ENCODE data around the gene CCDC97.

Gene CCDC97

DNA sequence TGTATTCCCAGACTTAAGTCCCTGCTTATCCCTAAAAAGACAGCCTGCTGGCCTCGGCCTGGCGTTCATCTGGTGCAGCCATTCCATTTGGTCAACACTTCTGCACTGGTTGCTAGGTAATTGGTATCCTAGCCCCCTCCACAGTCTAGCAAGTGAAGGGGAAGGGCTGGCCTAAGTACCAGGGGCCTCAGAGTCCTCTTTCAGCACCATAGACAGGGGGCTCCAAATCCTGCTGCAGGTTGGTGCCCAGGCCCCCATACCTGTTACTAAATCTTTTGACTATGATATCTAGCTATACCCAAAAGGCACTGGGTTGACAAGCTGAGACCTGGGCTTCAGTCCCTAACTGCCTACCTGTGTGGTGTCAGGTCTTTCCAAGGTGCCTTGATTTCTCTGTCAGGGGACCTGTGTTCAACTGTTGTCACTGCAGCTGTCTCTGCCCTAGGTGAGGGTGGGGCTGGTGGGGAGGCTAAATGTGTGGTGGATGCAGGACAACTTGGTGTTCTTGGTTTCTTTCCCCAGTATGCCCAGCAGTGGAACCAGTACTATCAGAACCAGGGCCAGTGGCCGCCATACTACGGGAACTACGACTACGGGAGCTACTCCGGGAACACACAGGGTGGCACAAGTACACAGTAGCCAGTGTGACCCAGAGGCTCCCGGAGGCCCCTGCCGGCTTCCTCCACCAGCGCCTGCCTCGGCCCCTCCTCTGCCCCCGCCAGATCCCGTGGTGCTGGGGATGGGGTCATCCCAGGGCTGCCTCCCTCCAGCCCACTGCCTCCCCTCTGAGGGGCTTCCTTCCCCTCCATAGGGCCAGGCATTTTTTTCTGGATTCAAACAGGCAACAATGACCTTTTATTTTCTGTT, 3.8 kb upstream of the CCDC97 start:
- DNase-seq = no peak
- Histone ChIP-seq H3K27me3 (ENCODE audit: insufficient read depth, low read depth, severe bottlenecking) (no peaks in the 10 kb centered on the region), H3K9me3 (ENCODE audit: severe bottlenecking) (no peaks in the 10 kb centered on the region), H3K4me3 (ENCODE audit: low read depth, low read length) (no peak overlapping the region), H3K36me3 (peaks cover 73% of the 10 kb centered on the region), H3K27ac (no peak overlapping the region)
- TF ChIP-seq, protein P1, sequence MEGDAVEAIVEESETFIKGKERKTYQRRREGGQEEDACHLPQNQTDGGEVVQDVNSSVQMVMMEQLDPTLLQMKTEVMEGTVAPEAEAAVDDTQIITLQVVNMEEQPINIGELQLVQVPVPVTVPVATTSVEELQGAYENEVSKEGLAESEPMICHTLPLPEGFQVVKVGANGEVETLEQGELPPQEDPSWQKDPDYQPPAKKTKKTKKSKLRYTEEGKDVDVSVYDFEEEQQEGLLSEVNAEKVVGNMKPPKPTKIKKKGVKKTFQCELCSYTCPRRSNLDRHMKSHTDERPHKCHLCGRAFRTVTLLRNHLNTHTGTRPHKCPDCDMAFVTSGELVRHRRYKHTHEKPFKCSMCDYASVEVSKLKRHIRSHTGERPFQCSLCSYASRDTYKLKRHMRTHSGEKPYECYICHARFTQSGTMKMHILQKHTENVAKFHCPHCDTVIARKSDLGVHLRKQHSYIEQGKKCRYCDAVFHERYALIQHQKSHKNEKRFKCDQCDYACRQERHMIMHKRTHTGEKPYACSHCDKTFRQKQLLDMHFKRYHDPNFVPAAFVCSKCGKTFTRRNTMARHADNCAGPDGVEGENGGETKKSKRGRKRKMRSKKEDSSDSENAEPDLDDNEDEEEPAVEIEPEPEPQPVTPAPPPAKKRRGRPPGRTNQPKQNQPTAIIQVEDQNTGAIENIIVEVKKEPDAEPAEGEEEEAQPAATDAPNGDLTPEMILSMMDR (IDR thresholded peaks at IDR 0.05; ENCODE audit: low read depth, low read length) = no peak

DNA sequence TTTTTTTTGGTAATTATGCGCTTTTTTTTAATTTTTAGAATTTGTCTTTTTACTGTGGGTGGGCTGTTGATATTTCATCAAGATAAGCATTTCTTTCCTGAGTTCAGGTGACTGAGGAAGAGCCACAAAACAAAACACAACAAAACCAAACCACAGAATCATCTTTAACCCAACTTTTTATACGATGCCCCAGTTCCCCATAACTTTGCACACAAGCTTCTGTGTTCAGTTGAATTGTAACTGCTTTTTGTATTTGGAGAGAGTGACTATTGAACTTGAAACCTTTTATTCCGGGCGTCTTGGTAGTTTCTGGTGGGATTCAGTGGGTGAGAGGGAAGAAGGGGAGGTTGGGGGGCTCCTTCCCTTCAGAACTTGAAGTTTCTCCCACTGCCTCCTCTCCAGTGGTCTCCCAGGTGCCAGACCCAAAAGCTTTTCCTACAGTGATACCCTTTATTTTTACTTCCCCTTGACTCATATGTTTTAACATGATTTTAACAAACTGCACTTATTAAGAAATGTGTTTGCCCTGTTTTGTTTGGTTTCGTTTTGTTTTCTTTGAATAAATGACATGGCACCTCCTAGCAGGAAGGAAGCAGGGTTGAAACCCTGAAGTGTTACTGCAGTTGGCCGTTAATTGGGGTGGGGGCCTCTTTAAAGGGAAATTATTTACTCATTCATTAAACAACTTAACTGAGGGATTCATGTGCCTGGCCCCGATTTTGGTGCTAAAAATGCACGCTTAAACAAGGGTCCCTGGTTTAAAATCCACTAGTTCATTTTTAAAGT, 2.7 kb upstream of the CCDC97 start:
- Histone ChIP-seq H3K36me3 (peaks cover 63% of the 10 kb centered on the region), H3K27ac (no peak overlapping the region; the same call in 1 of the 2 replicates), H3K27me3 (ENCODE audit: insufficient read depth, low read depth, severe bottlenecking) (no peaks in the 10 kb centered on the region), H3K9me3 (ENCODE audit: severe bottlenecking) (no peaks in the 10 kb centered on the region), H3K4me3 (ENCODE audit: low read depth, low read length) (no peak overlapping the region)
- DNase-seq = no peak
- TF ChIP-seq, protein P1 (IDR thresholded peaks at IDR 0.05; ENCODE audit: low read depth, low read length) = no peak

DNA sequence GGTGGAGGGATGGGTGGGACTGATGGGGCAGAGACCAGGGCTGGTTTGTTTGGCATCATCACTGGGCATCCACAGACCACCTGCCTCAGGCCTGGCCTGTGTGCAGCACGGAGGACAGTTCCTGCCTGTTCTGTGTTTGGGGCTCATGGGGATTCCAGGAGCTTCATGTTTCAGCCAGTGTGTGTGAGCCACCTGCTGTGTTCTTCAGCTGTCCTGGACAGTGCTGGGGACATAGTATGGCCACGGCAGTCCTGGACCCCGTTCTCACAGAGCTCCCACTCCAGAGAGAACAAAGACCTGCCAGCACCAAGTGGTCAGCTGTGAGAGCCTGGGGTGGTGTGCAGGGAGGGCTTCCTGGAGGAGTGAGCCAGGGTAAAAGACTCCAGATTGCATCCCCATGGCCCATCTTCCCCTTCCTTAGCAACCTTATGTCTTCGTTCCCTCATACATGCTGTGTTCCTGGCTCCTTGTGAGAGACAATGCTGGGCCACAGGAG, 2.0 kb upstream of the CCDC97 start:
- peaks cover 63% of the 10 kb centered on the region for H3K36me3 ChIP-seq
- TF ChIP-seq, protein P1 (IDR thresholded peaks at IDR 0.05; ENCODE audit: low read depth, low read length) = no peak
- no peak overlapping the region for H3K4me3 ChIP-seq (ENCODE audit: low read depth, low read length)

DNA sequence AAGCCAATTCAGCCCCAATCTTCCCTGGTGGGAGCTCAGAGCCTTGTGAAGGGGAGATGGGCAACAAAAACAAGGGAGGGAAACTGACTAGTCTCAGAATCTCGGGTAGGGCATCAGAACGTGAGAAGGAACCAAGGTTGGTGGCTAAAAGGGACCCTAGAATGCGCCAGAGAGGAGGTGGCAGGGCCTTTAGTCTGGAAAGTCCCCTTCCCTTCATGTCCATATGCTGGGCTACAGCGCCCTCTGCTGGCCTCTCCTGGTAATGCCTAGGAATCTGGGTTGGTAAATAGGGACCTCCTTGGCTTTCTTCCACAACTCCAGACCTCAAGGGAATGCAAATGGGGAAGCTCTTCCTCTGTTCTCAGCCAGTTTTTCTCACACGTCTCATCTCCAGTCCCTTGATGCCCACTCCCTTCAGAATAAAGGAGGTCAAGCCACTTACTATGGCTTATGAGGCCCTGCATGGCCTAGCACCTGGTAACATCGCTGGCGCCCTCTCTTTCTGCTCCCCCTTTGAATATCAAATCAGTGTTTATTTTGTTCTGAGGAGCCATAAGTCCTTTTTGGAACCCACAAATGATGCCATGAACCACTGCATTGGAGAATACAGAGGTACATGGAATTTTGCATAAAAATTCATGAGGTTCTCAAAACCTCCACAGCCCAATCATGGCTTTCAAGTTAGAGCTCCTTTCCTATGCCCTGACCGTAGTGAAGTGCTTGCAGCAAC, 1.4 kb upstream of the CCDC97 start:
- Histone ChIP-seq H3K27me3 (ENCODE audit: insufficient read depth, low read depth, severe bottlenecking) (no peaks in the 10 kb centered on the region), H3K27ac (peak overlapping the region; percentile 75), H3K36me3 (peaks cover 63% of the 10 kb centered on the region), H3K9me3 (ENCODE audit: severe bottlenecking) (no peaks in the 10 kb centered on the region), H3K4me3 (ENCODE audit: low read depth, low read length) (no peak overlapping the region)
- TF ChIP-seq, protein P1 (IDR thresholded peaks at IDR 0.05; ENCODE audit: low read depth, low read length) = peak; percentile 77
- DNase-seq = peak; percentile 89

More for the DNA sequence above, 2.0 kb upstream of the CCDC97 start:
- Histone ChIP-seq H3K27ac (peak overlapping the region; percentile 75), H3K9me3 (ENCODE audit: severe bottlenecking) (no peaks in the 10 kb centered on the region), H3K27me3 (ENCODE audit: insufficient read depth, low read depth, severe bottlenecking) (no peaks in the 10 kb centered on the region)
- no peak for DNase-seq

DNA sequence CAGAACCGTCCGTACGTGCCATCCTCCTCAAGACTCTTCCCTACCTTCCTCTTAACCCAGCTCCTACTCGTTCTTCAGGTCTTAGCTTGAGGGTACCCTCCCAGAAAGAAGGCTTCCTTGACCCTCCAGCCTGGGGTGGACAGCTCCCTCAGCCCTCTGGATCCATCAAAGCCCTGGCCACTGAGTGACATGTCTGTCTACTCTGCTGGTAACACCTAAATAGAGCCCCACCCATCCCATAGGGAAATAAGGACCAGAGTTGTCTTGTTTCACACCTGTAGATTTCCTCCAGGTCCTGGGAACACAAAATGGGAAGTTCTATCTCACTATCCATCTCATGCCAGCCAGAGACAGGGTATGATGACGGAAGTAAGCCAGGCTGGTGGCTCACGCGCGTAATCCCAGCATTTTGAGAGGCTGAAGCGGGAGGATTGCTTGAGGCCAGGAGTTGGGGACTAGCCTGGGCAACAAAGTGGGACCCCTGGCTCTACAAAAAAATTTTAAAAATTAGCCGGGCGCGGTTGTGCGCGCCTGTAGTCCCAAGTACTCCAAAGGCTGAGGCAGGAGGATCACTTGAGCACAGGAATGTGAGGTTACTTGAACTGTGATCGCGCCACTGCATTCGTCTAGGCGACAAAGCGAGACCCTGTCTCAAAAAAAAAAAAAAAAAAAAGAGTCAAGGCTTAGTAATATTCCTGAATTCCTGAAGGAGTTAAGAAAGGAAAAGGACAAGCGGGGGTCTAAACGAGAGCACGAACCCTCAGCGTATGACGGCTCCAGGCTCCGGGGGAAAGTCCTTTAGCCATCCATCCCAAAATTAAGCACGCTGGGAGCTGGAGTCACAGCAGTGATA, 566 bp upstream of the CCDC97 start:
- Histone ChIP-seq H3K4me3 (ENCODE audit: low read depth, low read length) (peak overlapping the region; percentile 92), H3K36me3 (peaks cover 61% of the 10 kb centered on the region), H3K27ac (peak overlapping the region; percentile 91), H3K9me3 (ENCODE audit: severe bottlenecking) (no peaks in the 10 kb centered on the region), H3K27me3 (ENCODE audit: insufficient read depth, low read depth, severe bottlenecking) (no peaks in the 10 kb centered on the region)
- no peak for DNase-seq
- TF ChIP-seq, protein P1 (IDR thresholded peaks at IDR 0.05; ENCODE audit: low read depth, low read length) = no peak
